ENCODE measurements around the gene SNRPE.

The SNRPE gene

DNA sequence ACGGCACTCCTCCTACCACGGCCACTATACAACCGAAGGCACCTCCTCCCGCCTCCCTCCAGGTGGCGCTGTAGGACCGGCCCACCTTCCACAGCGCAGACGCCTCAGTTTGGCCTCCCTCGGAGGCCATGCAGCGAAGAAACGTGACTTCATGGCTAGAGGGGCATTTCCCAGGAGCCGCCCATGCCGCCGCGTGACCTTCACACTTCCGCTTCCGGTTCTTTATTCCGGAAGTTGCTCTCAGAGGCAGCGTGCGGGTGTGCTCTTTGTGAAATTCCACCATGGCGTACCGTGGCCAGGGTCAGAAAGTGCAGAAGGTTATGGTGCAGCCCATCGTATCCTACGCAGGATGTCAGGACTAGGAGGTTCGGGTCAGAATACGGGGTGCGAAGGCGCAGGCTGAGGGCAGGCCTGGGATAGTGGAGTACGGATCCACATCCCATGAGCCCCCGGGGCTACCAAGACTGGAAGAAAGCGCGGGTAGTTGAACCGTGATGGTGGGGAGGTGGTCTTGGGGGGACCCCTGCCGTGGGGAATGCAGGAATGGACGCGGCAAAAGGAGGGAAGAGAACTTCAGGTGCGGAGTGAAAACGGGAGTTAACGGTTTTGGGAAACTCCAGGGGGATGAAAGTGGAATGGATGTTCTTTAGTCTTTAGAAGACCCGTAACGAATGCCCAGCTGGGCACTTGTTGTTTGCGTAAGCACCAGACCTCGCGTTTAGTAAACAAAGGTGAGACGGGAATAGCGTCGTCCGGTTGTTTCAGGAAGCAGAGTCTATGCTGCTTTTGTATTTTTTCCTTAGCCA lies at the start of gene SNRPE:
Gene SNRPE (plus strand): TSS at position 221 of the 806 bp plus-strand sequence. CDS start 61 bp downstream, at position 282.
- peak within 1 kb of the TSS; percentile 97 for H3K4me3 ChIP-seq (ENCODE audit: low read length)
- TF ChIP-seq, protein P1, sequence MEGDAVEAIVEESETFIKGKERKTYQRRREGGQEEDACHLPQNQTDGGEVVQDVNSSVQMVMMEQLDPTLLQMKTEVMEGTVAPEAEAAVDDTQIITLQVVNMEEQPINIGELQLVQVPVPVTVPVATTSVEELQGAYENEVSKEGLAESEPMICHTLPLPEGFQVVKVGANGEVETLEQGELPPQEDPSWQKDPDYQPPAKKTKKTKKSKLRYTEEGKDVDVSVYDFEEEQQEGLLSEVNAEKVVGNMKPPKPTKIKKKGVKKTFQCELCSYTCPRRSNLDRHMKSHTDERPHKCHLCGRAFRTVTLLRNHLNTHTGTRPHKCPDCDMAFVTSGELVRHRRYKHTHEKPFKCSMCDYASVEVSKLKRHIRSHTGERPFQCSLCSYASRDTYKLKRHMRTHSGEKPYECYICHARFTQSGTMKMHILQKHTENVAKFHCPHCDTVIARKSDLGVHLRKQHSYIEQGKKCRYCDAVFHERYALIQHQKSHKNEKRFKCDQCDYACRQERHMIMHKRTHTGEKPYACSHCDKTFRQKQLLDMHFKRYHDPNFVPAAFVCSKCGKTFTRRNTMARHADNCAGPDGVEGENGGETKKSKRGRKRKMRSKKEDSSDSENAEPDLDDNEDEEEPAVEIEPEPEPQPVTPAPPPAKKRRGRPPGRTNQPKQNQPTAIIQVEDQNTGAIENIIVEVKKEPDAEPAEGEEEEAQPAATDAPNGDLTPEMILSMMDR (IDR thresholded peaks at IDR 0.05; ENCODE audit: insufficient read depth, low read depth, low read length, missing control alignments): peak; percentile 89
- peak; percentile 99 for DNase-seq (ENCODE audit: low read depth)

DNA sequence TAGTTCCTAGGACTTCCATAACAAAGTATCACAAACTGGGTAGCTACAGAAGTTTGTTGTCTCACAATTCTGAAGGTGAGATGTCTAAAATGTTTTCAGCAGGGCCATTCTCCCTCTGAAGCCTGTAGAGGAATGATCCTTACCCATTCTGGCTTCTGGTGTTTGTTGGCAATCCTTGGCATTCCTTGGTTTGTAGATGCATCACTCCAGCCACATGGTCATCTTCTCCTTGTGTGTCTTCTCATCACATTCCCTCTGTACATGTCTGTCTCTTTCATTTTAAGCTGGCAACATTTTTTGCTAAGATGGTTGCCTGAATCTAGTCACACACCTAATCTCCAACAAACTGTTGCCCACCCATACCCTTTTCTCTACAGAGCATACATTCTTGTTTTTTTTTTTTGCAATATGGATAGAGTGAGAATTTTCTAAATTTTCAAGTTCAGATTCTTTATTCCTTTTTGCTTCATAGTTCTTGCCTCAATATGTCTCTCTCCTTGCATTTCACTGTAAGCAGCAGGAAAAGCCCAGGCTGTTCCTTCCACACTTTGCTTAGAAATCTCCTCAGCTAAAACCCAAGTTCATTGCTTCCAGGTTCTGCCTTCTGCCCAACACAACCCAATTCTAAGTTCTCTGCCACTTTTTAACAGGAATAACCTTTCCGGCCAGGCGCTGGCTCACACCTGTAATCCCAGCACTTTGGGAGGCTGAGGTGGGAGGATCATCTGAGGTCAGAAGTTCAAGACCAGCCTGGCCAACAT lies 47.6 kb upstream of the SNRPE start:
- TF ChIP-seq, protein P1 (IDR thresholded peaks at IDR 0.05; ENCODE audit: insufficient read depth, low read depth, low read length, missing control alignments): no peak
- DNase-seq (ENCODE audit: low read depth): no peak
- H3K4me3 ChIP-seq (ENCODE audit: low read length): no peak overlapping the region

DNA sequence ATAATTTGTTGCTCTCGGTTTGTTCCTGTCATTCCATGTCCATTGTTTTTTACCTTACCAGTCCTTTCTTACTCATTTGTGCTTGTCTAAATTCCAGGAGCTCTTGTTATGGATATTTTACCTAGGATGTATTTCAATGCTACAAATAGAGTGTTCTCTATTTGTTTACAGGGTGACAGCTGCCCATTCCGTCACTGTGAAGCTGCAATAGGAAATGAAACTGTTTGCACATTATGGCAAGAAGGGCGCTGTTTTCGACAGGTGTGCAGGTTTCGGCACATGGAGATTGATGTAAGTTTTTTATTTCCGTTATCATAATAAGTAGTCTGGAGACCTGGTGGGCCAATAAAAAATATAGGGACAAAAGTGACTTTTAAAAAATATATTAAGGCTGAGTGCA lies 43.0 kb upstream of the SNRPE start:
- TF ChIP-seq, protein P1 (IDR thresholded peaks at IDR 0.05; ENCODE audit: insufficient read depth, low read depth, low read length, missing control alignments): no peak
- no peak overlapping the region for H3K4me3 ChIP-seq (ENCODE audit: low read length)
- DNase-seq (ENCODE audit: low read depth): no peak

DNA sequence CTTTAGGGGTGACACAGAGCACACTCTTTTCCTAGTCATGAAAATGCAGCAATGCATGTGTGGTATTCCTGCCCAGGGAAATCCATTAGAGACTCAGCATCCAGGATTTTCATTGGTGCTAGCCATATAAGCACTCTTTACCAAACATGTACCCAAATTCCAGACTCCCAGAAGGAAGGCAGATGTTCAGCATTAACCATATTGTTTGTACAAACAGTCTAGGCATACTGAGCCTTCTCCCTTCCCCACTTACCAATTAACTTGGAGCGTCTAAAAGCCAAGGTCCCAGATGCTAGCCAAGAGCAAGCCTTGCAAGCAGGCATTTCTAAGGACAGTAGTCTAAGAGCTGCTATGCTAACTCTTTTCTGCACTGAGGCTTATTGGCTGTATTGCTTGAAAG lies 38.1 kb upstream of the SNRPE start:
- DNase-seq (ENCODE audit: low read depth): no peak
- TF ChIP-seq, protein P1 (IDR thresholded peaks at IDR 0.05; ENCODE audit: insufficient read depth, low read depth, low read length, missing control alignments): no peak
- no peak overlapping the region for H3K4me3 ChIP-seq (ENCODE audit: low read length)

DNA sequence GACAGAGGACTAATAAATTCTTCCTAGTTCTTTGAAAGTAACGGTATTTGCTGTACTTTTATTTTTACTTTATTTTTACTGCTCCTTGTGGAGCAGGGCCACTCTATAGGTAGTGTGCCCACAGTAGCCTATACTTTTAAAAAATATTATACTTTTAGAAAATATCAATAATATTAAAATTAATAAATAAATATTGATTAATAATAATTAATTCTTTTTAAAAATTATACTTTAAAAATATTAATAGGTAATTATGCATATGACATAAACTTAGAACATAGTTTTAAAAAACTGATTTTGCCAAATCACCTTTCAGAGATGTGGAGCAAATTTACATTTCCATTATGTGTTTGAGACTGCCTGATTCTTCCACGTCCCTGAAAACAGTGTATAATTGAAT lies 35.2 kb upstream of the SNRPE start:
- TF ChIP-seq, protein P1 (IDR thresholded peaks at IDR 0.05; ENCODE audit: insufficient read depth, low read depth, low read length, missing control alignments): no peak
- no peak for DNase-seq (ENCODE audit: low read depth)
- no peak overlapping the region for H3K4me3 ChIP-seq (ENCODE audit: low read length)

DNA sequence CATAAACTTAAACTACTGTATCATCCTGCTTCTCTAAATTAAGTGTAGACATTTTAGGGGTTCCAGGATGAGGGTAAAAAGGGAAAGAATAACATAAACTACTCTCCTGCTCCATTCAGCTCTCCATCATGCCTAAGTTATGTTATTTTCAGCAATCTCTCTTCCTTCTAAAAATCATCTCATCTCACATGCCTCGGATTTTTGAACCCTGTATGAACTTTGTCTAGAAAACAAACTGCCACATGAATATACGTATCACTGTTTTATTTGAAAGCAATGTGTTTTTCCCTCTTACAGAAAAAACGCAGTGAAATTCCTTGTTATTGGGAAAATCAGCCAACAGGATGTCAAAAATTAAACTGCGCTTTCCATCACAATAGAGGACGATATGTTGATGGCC lies 33.4 kb upstream of the SNRPE start:
- no peak for DNase-seq (ENCODE audit: low read depth)
- no peak overlapping the region for H3K4me3 ChIP-seq (ENCODE audit: low read length)
- TF ChIP-seq, protein P1 (IDR thresholded peaks at IDR 0.05; ENCODE audit: insufficient read depth, low read depth, low read length, missing control alignments): no peak
